Medulla oblongata (tissue), 1 donor: ENCODE measurements around the gene TMEM248.
"Not testable (repeated sequence)": the region's sequence is repeated elsewhere in the genome, so short reads cannot be mapped to it uniquely, and the experiment has no call there.

Experiments used
- DNase-seq: peaks from one replicate; pipeline ENCODE4 v3.0.0-alpha.2; 2015; ENCODE audit errors: extremely low spot score

TMEM248 gene

GRCh38 chr7:66908598-66908997 is 12.4 kb upstream of the TMEM248 start:
- DNase-seq: not testable (repeated sequence)

- no peak for DNase-seq
These were observed 10.2 kb upstream of the TMEM248 start for GRCh38 chr7:66910789-66911188.

- DNase-seq: not testable (repeated sequence)
These were observed 9.8 kb upstream of the TMEM248 start for GRCh38 chr7:66911191-66911590.

- DNase-seq: no peak
These were observed 8.8 kb upstream of the TMEM248 start for GRCh38 chr7:66912195-66912594.

- DNase-seq: no peak
These were observed 7.6 kb upstream of the TMEM248 start for GRCh38 chr7:66913118-66914037.

GRCh38 chr7:66917904-66918303 is 3.1 kb upstream of the TMEM248 start:
- not testable (repeated sequence) for DNase-seq

GRCh38 chr7:66919304-66919703 is 1.7 kb upstream of the TMEM248 start:
- no peak for DNase-seq

GRCh38 chr7:66919704-66920103 is 1.3 kb upstream of the TMEM248 start:
- DNase-seq: no peak

- peak; percentile 4 for DNase-seq
These were observed 769 bp upstream of the TMEM248 start for GRCh38 chr7:66920256-66920655.

- DNase-seq: no peak
These were observed 432 bp downstream of the TMEM248 start for GRCh38 chr7:66921396-66921917.

GRCh38 chr7:66921918-66922486 is 977 bp downstream of the TMEM248 start:
- DNase-seq: peak; percentile 35

GRCh38 chr7:66925255-66925654 is 4.2 kb downstream of the TMEM248 start:
- DNase-seq: no peak

- DNase-seq: no peak
These were observed 6.4 kb downstream of the TMEM248 start for GRCh38 chr7:66927348-66927948.

GRCh38 chr7:66928388-66928787 is 7.4 kb downstream of the TMEM248 start:
- DNase-seq: no peak

GRCh38 chr7:66929165-66929564 is 8.1 kb downstream of the TMEM248 start:
- DNase-seq: no peak

GRCh38 chr7:66929935-66930334 is 8.9 kb downstream of the TMEM248 start:
- no peak for DNase-seq

GRCh38 chr7:66930341-66930740 is 9.3 kb downstream of the TMEM248 start:
- no peak for DNase-seq

- no peak for DNase-seq
These were observed 12.4 kb downstream of the TMEM248 start for GRCh38 chr7:66933469-66933868.

- DNase-seq: no peak
These were observed 16.9 kb downstream of the TMEM248 start for GRCh38 chr7:66937940-66938339.

- no peak for DNase-seq
These were observed 18.3 kb downstream of the TMEM248 start for GRCh38 chr7:66939325-66939724.

GRCh38 chr7:66946545-66946944 is 25.5 kb downstream of the TMEM248 start:
- DNase-seq: no peak

- no peak for DNase-seq
These were observed 27.6 kb downstream of the TMEM248 start for GRCh38 chr7:66948480-66949109.
